8988T (cell line): Measurements from ENCODE around the gene RGS19.

Source experiments
- DNase-seq: peaks from one replicate; pipeline ENCODE4 v3.0.0; 2011

The RGS19 gene

DNA sequence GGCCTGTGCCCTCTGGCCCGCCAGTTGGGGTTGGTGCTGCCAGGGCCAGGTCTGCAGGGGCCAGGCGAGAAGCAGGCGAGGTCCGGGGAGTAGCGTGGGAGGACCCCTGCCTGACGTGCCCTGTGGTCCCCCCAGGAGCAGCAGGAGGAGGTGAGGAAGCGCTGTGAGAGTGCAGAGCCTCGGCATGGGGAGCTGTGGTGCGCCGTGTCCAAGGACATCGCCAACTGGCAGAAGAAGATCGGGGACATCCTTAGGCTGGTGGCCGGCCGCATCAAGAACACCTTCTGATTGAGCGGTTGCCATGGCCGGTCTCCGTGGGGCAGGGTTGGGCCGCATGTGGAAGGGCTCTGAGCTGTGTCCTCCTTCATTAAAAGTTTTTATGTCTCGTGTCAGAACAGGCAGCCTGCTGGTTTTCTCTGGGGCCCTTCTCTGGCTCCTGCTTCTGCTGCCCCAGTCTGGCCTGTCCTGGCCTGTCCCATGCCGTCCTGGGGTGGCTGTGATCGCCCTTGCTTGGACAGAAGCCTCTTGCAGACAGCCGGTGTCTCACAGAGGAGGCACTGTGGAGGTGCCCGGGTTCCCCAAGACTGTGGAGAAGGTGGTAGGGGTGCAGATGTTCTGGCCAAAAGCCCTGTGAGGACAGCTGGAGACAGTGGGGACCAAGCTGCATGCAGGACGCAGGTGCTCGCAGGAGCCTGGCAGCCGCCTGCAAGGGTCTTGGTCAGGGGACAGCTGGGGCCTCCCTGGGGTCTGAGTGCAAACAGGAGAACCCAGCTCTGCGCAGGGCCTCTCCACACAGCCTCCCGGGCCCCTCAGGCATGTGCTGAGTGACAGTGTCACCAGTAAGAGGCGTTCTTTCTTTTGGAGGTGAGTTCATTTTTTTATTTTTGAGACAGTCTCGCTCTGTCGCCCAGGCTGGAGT lies 46.4 kb downstream of the RGS19 start:
- DNase-seq = no peak

DNA sequence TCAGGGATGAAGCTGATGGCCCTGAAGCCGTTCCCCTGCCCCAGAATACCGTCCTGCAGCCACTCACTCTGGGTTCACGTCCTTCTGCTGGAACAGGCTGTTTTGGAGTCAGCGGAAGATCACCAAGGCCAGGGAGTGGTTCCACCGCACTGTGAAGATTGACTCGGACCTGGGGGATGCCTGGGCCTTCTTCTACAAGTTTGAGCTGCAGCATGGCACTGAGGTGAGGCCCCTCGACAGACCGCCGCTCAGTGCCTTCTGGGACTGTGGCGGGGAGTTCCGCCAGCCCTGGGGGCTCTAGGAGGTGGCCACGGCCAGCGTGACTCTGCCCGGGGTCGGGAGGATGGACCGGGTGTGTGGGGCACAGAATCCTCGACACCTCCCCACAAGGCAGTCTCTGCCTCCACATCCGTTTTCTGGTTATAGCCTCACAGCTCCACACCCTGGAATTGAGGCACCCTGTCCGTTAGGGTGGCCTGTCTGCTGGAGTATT lies 47.5 kb downstream of the RGS19 start:
- DNase-seq = no peak

DNA sequence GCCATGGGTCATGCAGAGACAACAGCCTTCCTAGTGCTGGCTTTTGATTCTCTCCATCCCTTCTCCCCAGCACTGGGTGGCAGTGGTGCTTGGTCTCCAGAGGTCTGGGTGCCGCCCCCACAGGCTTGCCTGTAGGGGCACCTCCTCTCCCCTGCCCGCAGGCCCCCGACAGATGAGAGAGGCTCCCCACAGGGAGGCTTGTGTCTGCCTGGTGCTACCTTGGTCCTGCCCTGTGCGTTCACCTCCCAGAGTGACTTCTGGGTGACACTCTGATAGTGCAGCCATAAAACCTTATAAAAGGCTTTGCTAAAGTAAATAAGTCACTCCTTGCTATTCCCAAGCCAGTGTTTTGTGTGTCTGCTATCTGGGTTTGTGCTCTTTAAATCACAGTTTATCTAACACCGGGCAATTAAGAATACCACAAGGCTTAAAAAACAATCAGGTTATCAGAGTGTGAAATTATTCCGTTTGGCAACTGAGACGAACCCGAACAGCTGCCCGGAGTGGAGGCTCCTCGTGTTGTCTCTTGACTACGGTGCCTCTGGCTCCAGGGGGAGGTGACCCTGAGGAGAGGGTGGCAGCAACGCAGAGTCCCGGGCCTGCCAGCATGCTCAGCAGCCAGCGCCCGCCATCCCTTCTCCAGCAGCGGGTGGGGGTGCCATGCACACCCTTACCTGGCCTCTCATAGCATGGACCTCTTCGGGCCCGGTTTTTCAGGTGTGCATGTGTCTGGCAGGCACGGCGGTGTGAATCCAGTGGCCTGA lies 48.8 kb downstream of the RGS19 start:
- DNase-seq = no peak

DNA sequence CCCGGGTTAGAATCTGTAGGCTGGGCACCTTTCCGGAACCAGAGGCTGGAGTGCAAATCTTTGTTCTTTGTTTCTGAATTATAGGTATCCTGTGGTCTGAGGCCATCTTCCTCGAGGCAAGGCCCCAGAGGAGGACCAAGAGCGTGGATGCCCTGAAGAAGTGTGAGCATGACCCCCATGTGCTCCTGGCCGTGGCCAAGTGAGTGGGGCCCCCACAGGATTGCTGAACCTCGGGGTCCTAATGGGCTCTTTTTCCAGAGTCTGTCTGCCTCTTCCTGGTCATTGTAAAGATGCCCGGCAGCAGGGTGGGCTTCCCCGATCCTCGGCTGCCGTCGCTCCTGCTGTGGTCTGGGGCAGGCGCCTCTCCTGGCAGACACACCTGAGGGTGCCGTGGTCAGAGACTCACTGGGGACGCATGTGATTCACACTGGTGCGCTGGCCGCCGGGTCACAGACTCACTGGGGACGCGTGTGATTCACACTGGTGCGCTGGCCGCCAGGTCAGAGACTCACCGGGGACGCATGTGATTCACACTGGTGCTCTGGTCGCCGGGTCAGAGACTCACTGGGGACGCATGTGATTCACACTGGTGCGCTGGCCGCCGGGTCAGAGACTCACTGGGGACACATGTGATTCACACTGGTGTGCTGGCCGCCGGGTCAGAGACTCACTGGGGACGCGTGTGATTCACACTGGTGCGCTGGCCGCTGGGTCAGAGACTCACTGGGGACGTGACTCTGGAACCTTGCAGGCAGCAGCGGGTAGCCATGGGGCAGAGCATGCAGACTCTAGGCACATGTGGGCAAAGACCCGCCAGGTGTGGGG lies 49.8 kb downstream of the RGS19 start:
- DNase-seq = no peak

DNA sequence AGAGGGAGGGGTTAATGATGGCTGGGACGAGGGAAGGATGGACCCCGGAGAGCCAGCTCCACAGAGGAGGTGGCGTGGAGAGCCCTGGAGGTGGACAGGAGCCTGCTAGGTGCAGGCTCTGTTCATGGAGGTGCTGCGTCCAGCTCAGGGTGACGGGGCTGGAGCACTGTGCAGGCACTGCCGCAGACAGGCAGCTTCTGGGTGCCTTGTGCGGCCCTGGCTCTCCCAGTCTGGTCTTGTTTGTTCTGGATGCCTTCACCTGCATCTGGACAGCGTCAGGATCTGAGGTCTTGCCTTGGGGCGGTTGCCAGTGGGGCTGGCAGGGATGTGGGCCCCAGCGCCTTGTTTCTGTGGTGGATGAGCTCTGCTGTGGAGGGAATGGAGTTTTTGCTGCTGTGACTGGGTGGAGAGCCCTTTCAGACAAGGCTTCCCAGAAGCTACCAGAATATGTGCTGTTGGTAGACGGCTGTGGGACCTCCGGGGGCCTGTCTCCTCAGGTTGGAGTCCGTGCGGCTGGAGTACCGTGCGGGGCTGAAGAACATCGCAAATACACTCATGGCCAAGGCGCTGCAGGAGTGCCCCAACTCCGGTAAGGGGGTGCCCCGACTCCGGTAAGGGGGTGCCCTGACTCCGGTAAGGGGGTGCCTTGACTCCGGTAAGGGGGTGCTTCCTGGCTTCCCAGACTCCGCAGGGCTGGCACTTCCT lies 51.2 kb downstream of the RGS19 start:
- no peak for DNase-seq

DNA sequence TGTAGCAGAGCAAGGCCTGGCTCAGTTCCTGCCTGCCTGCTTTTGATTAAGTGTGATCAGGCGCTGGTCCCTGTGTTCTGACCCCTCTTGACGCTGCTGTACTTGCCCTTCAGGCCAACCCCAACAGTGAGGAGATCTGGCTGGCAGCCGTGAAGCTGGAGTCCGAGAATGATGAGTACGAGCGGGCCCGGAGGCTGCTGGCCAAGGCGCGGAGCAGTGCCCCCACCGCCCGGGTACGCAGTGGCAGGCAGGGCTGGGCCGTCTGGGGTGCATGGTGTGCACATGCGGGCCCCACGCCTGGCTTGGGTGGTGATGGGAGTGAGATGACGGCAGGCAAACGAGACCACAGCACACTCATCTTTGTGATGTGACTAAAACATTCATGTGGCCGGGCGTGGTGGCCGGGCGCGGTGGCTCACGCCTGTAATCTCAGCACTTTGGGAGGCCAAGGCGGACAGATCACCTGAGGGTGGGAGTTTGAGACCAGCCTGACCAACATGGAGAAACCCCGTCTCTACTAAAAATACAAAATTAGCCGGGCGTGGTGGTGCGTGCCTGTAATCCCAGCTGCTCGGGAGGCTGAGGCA lies 53.4 kb downstream of the RGS19 start:
- no peak for DNase-seq

DNA sequence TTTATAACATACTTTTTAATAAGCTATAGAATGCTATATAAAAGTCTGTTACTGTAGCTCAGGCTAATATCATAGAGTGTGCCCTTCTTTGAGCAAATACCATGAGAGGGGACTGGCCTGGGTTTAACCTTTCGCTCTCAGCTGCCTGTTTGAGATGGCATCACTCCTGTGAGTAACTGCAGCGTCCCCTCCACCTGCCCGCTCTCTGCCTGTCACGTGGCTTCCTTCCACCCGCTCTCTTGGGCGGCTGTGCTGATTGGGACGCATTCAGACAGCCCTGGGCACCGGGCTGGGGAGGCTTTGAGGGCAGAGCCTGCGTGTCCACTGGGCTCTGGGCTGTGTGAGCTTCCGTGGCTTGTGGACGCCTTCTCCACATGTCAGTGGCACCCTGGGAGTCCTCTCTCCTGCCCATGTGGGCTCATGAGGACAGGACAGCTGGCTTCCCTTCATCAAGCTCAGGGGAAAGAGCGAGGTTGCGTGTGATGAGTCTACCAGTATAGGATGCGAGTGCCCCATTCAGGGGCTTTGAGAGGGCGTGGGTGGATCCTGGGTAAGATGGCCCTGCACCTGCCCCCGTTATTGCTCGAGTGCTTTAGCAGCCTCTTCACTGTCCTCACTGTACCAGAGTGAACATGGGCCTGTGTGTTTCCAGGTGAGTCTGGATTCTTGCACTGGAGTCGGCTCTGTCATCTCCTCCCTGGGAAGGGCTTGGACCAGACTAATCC lies 54.1 kb downstream of the RGS19 start:
- DNase-seq = no peak

DNA sequence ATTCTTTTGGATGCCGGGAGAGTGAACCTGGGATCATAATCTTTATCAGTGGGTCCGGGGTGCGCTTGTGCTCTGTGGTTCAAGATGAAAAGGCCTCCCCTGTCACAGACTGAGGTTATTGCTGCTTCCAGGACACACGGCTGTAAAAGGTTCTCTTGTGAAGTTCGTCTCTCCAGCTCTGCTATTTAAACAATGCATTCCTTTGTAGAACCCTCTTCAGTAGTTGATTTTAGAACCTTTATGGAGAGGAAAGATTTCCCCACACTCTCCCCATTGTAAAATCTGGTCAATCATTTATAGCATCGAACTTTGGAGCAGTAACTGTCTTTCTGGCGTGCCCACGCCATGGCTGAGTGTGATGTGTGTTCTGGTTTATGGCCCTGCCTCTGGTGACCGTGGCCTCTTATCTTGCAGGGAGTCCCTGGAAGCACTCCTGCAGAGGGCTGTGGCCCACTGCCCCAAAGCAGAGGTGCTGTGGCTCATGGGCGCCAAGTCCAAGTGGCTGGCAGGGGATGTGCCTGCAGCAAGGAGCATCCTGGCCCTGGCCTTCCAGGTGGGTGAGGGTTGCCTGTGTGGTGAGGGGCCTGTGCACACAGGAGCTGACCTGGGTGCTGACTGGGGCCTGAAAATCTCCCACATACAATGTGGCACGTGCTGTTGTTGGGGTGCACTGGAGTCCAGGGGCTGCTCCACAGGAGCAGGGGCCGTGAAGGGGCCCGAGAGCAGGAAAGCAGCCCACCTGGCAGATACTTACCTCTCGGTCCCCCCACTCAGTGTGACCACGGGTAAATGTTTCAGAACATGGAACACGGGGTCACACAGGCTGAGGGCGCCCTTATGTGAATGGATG lies 55.0 kb downstream of the RGS19 start:
- no peak for DNase-seq

DNA sequence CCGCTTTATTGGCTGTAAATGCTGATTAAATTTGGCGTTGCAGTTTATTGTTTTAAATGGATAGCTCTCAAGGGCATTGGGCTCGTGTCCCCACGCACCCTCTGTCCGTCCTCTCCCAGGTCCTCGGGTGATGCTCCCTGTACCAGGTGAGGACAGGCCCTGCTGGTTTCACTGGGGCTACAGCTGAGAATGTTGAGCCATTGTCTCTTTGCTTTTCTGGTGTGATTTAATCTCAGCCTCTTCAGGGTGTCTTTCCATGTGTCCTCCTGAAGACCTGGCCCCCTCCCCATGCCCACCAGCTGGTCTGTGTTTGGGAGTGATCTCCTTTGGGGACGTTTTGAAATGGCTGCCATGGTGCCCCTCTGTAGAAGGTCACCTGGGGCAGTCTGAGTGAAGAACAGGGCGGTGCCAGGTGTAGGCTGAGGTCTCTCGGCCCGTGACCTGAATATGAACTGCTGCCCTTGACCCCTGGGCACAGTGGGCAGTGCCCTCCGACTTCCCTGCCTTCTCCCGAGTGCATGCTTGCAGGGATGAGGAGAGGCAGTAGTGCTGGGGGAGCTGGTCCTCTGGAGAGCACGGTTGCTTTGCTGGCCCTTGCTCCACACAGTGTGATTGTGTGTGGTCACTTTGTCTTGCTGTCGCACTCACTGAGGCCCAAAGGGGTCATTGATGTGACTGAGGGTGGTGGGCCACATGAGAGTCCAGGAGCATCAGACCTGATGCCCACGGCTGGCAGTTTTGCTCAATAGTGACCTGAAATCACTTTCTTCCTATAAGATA lies 55.8 kb downstream of the RGS19 start:
- no peak for DNase-seq
